CD4-positive, alpha-beta T cell treated with Interleukin-6 at 100 ng/mL for 8 hours (primary cell): Measurements from ENCODE around the gene KRTAP3-3.
"Not testable (repeated sequence)": the region's sequence is repeated elsewhere in the genome, so short reads cannot be mapped to it uniquely, and the experiment has no call there.

ENCODE experiments used
- DNase-seq: peaks from one replicate; pipeline ENCODE4 v3.0.0-alpha.2; 2020; ENCODE audit warnings: mixed read lengths, low spot score

The KRTAP3-3 gene

GRCh38 chr17:41004397-41004796 is 10.4 kb upstream of the KRTAP3-3 start:
- DNase-seq: no peak

DNA sequence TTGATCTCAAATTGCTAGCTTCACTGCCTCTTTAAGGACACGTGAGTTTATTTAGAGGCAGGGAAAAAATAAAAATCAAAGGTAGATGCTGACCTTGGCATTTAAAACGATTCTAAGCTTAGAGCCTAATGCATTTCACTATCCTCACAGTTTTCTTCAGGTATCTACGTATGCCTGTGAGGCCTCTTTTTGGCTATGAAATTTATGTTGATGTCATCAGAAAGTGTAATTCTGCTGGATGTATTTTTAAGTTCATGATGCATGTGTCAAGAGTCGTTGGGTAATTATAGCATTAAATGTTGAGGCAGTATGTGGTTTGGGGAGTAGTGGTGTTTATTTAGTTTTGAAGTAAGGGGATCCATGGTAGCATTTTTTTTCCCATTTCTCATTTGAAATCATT is 10.0 kb upstream of the KRTAP3-3 start:
- DNase-seq: no peak

- no peak for DNase-seq
These were observed 8.8 kb upstream of the KRTAP3-3 start for GRCh38 chr17:41002814-41003213.

DNA sequence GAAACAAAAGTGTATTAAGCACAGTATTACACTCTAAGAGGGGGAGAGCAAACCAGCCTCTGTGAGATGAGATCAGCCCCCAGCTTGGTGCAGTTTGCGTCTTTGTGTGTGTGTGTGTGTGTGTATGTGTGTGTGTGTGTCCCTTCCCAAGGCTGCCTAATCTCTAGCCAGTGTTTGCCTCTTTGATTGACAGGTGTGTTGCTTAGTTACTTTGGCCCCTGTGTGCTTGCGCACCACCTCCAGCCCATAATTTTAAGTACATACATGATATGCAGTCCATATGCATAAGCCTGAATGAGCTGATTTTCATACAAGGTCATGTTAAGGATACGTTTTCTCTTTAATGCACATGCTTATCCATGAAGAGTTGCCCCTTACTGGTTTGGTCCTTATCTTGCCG is 7.8 kb upstream of the KRTAP3-3 start:
- no peak for DNase-seq

DNA sequence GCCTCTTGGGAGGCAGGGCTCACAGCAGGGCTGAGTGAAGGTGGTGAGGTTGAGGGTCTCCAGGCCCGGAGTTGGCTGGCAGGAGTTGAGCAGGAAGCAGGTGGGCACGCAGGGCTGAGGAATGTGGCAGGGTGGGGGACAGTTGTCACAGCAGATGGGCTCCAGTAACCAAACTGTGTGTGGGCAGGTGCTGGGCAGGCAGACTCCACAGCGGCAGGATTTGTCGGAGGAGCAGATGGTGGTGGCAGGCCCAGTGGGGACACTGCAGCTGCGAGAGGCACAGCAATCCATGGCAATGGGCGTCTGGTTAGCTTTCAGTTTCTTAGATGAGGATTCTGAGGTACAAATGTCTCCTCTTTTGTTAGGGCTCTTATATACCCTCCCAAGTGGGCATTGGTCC is 5.6 kb upstream of the KRTAP3-3 start, which contains the start of gene KRTAP3-2:
Gene KRTAP3-2, minus strand, starts transcription at position 344 of the 400 bp plus-strand sequence. Its CDS starts 53 bp downstream, at position 291.
- not testable (repeated sequence) for DNase-seq

- DNase-seq: no peak
These were observed 3.4 kb upstream of the KRTAP3-3 start for GRCh38 chr17:40997361-40997760.

GRCh38 chr17:40996829-40997228 is 2.9 kb upstream of the KRTAP3-3 start:
- no peak for DNase-seq

GRCh38 chr17:40995116-40995515 is 1.2 kb upstream of the KRTAP3-3 start:
- no peak for DNase-seq

- DNase-seq: no peak
These were observed 880 bp downstream of the KRTAP3-3 start for GRCh38 chr17:40993084-40993483.

DNA sequence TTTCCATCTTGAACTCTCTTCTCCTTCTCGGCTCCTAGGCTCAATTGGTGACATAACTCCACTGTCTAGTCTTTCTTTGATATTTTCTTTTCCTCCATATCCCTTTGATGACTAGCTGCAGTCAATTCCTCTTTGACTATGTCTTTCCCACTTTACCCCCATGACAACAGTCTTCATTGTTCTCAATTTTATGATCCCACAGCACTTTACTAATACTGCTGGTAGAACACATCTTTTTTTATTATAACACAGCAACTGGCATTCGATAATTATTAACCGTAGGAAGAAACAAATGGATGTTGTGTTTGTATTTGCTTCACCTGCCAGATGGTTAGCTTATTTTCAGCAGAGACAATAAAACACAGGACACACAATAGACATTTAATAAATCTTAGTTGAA is 1.3 kb downstream of the KRTAP3-3 start:
- DNase-seq: no peak

DNA sequence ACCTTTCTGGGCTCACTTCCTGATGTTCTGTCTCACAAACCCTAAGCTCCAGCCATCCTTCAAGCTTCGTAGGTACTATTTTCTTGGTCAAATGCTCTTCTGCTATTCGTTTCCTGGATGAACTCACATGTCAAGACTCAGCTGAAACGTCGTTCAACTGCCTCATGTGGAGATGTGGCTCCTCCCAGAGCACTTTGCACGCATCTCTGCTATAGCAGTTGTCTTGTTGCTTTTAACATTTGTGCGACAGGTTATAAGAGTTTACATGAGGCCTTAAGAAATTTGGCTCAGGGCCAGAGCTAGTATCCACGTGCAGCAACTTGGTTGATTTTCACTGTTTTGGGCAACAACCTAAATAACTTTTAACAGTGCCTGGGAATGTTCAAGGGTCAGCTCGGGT is 7.0 kb downstream of the KRTAP3-3 start:
- DNase-seq: no peak

- no peak for DNase-seq
These were observed 9.7 kb downstream of the KRTAP3-3 start, which contains the start of gene KRT40 for GRCh38 chr17:40984226-40984625. Gene KRT40 (minus strand): TSS chr17:40984326. CDS start chr17:40984273, 53 bp downstream.

GRCh38 chr17:40981115-40981514 is 12.8 kb downstream of the KRTAP3-3 start:
- no peak for DNase-seq

DNA sequence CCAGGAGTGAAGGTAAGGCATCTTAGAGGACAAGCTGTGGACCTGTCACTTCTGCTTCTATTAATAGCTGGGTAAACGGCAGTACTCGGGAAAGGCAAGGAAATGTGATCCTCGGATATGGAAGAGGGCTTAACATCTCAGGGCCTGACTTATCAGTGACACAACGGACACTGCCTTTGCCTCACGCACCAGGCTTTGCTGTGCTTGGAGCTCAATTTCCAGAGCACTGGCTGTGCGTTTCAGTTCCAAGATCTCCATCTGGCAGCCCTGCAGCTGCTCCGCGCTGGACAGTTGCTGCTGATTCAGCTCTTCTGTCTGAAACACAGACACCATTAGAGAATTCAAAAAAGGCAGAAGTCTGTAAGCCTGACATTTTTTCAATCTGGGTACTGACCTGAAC is 13.4 kb downstream of the KRTAP3-3 start:
- no peak for DNase-seq

DNA sequence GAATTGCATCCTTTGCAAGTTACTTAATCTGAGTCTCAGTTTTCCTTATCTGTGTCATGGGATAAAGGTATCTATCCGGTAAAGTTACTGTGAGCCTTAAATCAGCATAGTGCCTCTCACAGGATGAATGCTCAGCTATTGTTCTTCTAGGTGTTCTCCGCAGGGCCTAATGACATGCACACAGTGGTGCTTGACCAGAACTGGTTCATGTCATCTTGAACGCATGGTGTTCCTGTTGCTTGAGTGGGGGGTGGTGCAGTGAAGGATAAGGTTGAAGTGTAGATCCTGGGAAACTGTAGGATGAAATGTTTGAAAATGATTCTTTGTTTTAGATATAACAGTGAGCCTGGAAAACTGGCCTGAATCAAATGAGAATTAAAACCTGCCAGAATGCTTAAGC is 13.8 kb downstream of the KRTAP3-3 start:
- DNase-seq: no peak

- no peak for DNase-seq
These were observed 15.3 kb downstream of the KRTAP3-3 start for GRCh38 chr17:40978575-40979151.

- no peak for DNase-seq
These were observed 18.4 kb downstream of the KRTAP3-3 start for GRCh38 chr17:40975516-40975915.

DNA sequence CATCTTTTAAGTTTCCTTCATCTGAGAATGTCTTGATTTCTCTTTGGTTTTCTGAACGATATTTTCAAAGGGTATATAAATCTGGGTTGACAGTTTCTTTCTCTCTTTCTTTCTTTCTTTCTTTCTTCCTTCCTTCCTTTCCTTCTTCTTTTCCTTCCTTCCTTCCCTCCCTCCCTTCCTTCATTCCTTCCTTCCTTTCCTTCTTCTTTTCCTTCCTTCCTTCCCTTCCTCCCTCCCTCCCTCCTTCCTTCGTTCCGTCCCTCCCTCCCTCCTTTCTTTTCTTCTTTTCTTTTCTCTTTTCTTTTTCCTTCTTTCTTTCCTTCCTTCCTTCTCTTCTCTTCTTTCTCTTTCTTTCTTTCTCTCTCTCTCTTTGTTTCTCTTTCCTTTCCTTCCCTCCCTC is 19.6 kb downstream of the KRTAP3-3 start:
- no peak for DNase-seq

GRCh38 chr17:40967582-40967981 is 26.4 kb downstream of the KRTAP3-3 start:
- no peak for DNase-seq

- DNase-seq: no peak
These were observed 27.1 kb downstream of the KRTAP3-3 start, which contains the start of gene KRT39 for GRCh38 chr17:40966848-40967247. Gene KRT39 (minus strand): TSS chr17:40966948. CDS start chr17:40966856, 92 bp downstream.

DNA sequence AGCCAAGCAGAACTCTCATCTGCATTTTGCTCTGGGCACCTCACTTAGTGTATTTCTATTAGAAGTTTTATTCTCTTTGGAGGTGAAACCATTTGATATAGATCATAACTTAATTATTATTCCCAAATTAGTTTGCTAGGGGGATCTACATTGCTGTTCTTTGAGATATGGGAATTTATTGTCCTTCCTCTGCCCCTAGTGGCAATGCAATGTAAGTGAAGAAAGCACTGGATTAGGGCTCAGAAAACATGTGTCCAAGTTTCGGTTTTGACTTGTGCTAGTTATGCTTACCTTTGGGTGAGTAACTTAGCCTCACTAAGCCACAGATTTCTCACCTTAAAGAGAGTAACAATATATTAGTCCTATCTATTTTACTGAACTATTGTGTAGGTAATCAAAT is 30.1 kb downstream of the KRTAP3-3 start:
- DNase-seq: no peak

DNA sequence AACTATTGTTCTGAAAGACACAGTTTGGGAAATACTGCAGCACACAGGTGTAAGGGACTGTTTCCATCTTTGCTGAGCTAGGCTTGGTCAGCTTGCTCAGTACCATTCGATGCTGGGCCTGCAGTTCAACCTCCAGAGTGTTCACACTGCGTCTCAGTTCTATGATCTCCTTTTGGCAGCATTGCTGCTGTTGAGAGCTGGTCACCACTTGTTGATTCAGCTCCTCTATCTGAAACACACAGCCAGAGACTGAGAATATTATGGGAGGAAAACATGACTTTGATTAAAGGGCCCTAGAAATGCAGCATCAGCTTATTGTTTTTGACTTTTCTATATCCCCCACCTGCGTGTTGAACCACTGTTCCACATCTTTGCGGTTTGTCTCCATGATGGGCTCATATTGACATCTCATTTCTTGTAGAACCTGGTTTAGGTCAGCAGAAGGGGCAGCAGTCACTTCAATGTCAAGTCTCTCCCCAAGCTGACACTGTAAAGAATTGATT is 31.9 kb downstream of the KRTAP3-3 start:
- DNase-seq: no peak

DNA sequence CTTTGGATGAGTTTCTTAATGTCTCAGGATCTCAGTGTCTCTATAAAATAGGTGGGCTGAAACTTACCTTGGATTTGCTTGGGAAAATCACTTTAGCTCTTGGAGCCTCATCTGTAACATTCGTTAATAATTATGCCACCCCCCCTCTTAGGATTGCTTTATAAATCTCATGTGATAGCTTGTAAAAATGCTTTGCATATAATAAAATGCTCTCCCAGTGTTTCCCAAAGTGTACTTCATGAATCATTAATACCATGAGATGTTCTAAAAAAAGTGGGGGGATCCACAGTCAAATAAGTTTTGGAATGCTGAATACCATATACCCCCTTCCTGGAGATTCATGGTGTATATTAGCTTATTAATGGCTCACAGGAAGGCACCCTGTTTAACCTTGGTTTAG is 32.4 kb downstream of the KRTAP3-3 start:
- DNase-seq: no peak

DNA sequence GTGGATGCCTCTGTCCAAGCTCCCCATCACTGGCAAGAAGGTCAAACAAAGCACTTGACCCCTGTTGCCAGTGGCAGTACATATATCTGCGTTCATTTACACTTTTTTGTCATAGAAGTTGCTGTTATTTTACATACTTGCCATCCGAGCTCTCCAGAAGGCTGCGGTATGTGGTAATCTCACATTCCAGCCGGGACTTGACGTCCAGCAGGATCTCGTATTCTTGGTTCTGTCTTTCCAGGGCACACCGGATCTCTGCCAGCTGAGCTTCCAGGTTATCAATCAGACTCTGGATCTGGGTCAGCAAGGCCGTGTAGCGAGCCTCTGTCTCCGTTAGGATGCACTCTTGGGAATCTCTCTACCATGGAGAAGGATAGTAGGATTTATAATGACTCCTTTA is 33.8 kb downstream of the KRTAP3-3 start:
- DNase-seq: no peak
